GM12891 (cell line): ENCODE results near the gene HOOK2.

Source experiments
- POLR2A ChIP-seq: IDR thresholded peaks from 2 replicates; pipeline ENCODE4 v1.6.1; 2011; ENCODE audit warnings: low read depth, low read length, control low read depth
- POLR2AphosphoS5 ChIP-seq: IDR thresholded peaks from 2 replicates; pipeline ENCODE4 v1.6.1; 2011; ENCODE audit warnings: low read depth, low read length, control low read depth
- POU2F2 ChIP-seq: IDR thresholded peaks from 2 replicates; pipeline ENCODE4 v1.6.1; 2011; ENCODE audit warnings: low read depth, mild to moderate bottlenecking, control low read depth, low read length, moderate library complexity
- SPI1 ChIP-seq: IDR thresholded peaks from 2 replicates; pipeline ENCODE4 v1.6.1; 2011; ENCODE audit warnings: low read depth, low read length, control low read depth
- TAF1 ChIP-seq: IDR thresholded peaks from 2 replicates; pipeline ENCODE4 v1.6.1; 2011; ENCODE audit warnings: low read depth, low read length, control low read depth

GRCh38 chr19:12802267-12803106 is 27.1 kb upstream of the HOOK2 start:
- TF ChIP-seq POLR2A (no peak), TAF1 (no peak), POLR2AphosphoS5 (no peak), POU2F2 (no peak), SPI1 (no peak)
